ENCODE results near the gene B9D1. TPM values are rescaled to one million over a fixed set of nuclear protein-coding genes. Genes with fewer than 3 reads are reported as not detected.
A peak's percentile ranks its signal among the peaks of the same experiment; 100 is the strongest.

Gene B9D1
- total RNA-seq, 4 donors from 2014 or later, result 3.8 to 105 (median 25.6) TPM

DNA sequence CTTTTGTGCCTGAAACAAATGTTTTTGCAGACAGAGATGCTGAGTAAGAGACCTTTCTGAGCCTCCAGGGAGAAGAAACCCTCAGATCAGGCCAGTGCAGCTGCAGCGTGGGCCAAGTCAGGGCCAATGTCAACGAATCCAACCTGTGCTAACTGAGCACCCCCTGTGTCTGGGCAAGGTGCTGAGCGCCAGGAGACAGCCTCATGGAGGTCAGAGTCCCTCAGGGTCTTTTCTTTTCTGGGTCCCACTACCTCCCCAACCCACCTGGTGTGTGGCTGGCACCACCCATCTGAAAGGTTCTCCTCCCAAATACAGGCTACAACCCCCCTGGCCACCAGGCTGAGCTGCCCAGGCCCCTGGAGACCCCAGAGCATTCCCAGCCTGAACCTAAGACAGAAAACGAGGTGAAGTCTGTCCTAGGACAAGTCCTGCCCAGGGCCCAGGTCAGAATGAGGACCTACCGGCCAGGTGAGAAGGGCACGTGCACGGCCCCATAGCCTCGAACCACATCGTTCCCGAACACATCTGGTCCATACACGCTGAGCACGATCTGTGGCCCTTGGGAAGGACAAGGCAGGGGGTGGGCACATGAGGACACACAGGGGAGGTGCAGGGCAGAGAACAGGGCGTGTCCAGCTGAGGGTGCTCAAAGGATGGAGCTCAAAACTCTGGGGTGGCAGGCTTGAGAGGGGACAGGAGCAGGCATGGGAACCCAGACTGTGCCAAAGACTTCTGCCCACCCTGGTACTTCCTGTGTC lies 15.0 kb downstream of the B9D1 start:
- TF ChIP-seq, protein P1, sequence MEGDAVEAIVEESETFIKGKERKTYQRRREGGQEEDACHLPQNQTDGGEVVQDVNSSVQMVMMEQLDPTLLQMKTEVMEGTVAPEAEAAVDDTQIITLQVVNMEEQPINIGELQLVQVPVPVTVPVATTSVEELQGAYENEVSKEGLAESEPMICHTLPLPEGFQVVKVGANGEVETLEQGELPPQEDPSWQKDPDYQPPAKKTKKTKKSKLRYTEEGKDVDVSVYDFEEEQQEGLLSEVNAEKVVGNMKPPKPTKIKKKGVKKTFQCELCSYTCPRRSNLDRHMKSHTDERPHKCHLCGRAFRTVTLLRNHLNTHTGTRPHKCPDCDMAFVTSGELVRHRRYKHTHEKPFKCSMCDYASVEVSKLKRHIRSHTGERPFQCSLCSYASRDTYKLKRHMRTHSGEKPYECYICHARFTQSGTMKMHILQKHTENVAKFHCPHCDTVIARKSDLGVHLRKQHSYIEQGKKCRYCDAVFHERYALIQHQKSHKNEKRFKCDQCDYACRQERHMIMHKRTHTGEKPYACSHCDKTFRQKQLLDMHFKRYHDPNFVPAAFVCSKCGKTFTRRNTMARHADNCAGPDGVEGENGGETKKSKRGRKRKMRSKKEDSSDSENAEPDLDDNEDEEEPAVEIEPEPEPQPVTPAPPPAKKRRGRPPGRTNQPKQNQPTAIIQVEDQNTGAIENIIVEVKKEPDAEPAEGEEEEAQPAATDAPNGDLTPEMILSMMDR (IDR thresholded peaks at IDR 0.05), result no peak
- TF ChIP-seq POLR2A (IDR thresholded peaks at IDR 0.05), result no peak
- H3K27ac ChIP-seq, result peak overlapping the region; percentile 88 to 98
- H3K27me3 ChIP-seq, result no peaks in the 10 kb centered on the region
- no peaks in the 10 kb centered on the region for H3K36me3 ChIP-seq
- H3K4me3 ChIP-seq, result no peak overlapping the region
- H3K4me1 ChIP-seq, result peaks cover 16 to 32% of the 10 kb centered on the region in 2 donors
- intact Hi-C loops (cut with DNase I; ENCODE audit: low total_unique reads), result no loop called here
- DNase-seq, result peak; percentile 36
- H3K9me3 ChIP-seq, result no peaks in the 10 kb centered on the region

DNA sequence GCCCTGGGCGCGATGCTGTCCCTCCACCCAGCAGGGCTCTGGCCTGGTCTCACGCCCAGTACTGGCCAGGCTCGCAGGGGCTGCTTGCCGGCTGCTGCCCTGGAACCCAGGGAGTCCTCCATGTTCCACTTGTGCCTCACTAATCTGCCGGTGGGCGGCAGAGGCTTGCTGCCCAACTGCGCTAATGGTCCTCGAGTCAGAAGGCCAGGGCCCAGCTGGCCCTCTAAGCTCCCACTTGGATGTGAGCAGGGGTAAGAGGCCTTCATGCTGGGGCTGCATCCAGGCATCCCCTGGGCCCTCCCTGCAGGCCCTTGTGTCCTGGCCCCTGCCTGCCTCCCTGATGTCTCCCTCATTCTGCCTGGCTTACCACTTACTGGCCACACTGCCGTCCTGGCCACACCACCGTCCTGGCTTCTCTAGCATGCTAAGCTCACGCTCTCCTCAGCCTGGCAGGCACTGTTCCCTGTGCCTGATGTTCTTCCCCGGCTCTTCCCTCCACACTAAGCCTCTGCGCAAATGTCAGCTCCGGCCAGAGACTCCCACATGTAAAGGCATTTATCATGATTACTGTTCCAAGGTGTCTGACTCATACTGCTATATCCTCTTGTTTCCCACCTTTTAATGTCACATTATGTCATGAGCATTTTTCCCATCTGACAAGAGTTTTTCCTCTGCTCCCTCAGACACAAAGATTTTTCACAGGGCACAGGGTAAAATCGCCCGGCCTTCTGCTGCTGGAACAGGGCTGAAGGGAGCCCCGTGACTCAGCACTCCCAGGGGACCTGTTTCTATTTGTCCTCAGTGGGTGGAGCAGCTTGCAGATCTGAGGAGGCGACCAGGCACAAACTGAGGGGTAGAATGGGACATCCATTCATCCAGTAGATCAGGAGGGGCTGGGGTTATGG lies 15.9 kb downstream of the B9D1 start:
- Histone ChIP-seq H3K27me3 (no peaks in the 10 kb centered on the region), H3K9me3 (no peaks in the 10 kb centered on the region), H3K27ac (peak overlapping the region; percentile 88 to 98), H3K36me3 (no peaks in the 10 kb centered on the region), H3K4me3 (no peak overlapping the region), H3K4me1 (peaks cover 16 to 33% of the 10 kb centered on the region in 2 donors)
- TF ChIP-seq POLR2A (IDR thresholded peaks at IDR 0.05), result peak in 1 of 2 donors; percentile 14
- TF ChIP-seq, protein P1 (IDR thresholded peaks at IDR 0.05), result peak in 2 of 4 experiments; percentile 3 to 5
- DNase-seq, result peak; percentile 84 to 88
- intact Hi-C loops (cut with DNase I; ENCODE audit: low total_unique reads), result no loop called here

GRCh38 chr17:19345486-19346350 lies 16.8 kb downstream of the B9D1 start:
- TF ChIP-seq, protein P1 (IDR thresholded peaks at IDR 0.05), result no peak
- TF ChIP-seq POLR2A (IDR thresholded peaks at IDR 0.05), result no peak
- peak; percentile 25 for DNase-seq
- H3K4me3 ChIP-seq, result no peak overlapping the region
- H3K9me3 ChIP-seq, result no peaks in the 10 kb centered on the region
- peaks cover 16 to 33% of the 10 kb centered on the region in 2 donors for H3K4me1 ChIP-seq
- no peaks in the 10 kb centered on the region for H3K36me3 ChIP-seq
- peak overlapping the region; percentile 88 to 98 for H3K27ac ChIP-seq
- no peaks in the 10 kb centered on the region for H3K27me3 ChIP-seq
- intact Hi-C loops (cut with DNase I; ENCODE audit: low total_unique reads), result no loop called here

- DNase-seq, result peak in 1 of 2 donors; percentile 17
- no peaks in the 10 kb centered on the region for H3K9me3 ChIP-seq
- H3K4me3 ChIP-seq, result no peak overlapping the region
- no peaks in the 10 kb centered on the region for H3K27me3 ChIP-seq
- H3K4me1 ChIP-seq, result peaks cover 16 to 33% of the 10 kb centered on the region in 2 donors
- intact Hi-C loops (cut with DNase I; ENCODE audit: low total_unique reads), result no loop called here
- TF ChIP-seq, protein P1 (IDR thresholded peaks at IDR 0.05), result no peak
- no peak for TF ChIP-seq POLR2A (IDR thresholded peaks at IDR 0.05)
- H3K36me3 ChIP-seq, result no peaks in the 10 kb centered on the region
- H3K27ac ChIP-seq, result peak overlapping the region; percentile 88 to 98
These were observed 17.5 kb downstream of the B9D1 start for GRCh38 chr17:19345067-19345460.

Measured in uterus (tissue), 4 donors.